Measurements from ENCODE around the gene RNU2-63P. TPM values are rescaled to one million over a fixed set of nuclear protein-coding genes. Genes with fewer than 3 reads are reported as not detected.

The RNU2-63P gene
- total and polyA plus RNA-seq, 10 donors, result 3.5 to 11.6 (median 7.0) TPM; not detected in 6

GRCh38 chr2:88058191-88058590, 41.8 kb upstream of the RNU2-63P start:
- DNase-seq, result no peak
- no peak overlapping the region for H3K27ac ChIP-seq
- H3K36me3 ChIP-seq, result no peaks in the 10 kb centered on the region
- H3K27me3 ChIP-seq (replicated peaks in 1 of 7), result no peaks in the 10 kb centered on the region
- no peak overlapping the region for H3K4me3 ChIP-seq
- intact Hi-C loops (cut with DNase I; ENCODE audit: low total_unique reads), result no loop called here
- H3K9me3 ChIP-seq, result no peaks in the 10 kb centered on the region
- TF ChIP-seq POLR2AphosphoS5 (IDR thresholded peaks at IDR 0.05) (no peak), POLR2A (IDR thresholded peaks at IDR 0.05) (no peak)
- TF ChIP-seq, protein P1, sequence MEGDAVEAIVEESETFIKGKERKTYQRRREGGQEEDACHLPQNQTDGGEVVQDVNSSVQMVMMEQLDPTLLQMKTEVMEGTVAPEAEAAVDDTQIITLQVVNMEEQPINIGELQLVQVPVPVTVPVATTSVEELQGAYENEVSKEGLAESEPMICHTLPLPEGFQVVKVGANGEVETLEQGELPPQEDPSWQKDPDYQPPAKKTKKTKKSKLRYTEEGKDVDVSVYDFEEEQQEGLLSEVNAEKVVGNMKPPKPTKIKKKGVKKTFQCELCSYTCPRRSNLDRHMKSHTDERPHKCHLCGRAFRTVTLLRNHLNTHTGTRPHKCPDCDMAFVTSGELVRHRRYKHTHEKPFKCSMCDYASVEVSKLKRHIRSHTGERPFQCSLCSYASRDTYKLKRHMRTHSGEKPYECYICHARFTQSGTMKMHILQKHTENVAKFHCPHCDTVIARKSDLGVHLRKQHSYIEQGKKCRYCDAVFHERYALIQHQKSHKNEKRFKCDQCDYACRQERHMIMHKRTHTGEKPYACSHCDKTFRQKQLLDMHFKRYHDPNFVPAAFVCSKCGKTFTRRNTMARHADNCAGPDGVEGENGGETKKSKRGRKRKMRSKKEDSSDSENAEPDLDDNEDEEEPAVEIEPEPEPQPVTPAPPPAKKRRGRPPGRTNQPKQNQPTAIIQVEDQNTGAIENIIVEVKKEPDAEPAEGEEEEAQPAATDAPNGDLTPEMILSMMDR (IDR thresholded peaks at IDR 0.05 in 8 of 11, conservative IDR thresholded peaks at IDR 0.05 in 3 of 11), result no peak
- peaks cover 10 to 31% (median 24%) of the 10 kb centered on the region in 6 donors for H3K4me1 ChIP-seq
- 81 to 91% (median 86%) methylated on average over 5 of the region's 5 CpGs for WGBS, 5 donors

GRCh38 chr2:88057437-88057844, 41.1 kb upstream of the RNU2-63P start:
- intact Hi-C loops (cut with DNase I; ENCODE audit: low total_unique reads), result no loop called here
- peaks cover 15 to 39% (median 31%) of the 10 kb centered on the region in 6 donors for H3K4me1 ChIP-seq
- H3K4me3 ChIP-seq, result no peak overlapping the region
- H3K27me3 ChIP-seq (replicated peaks in 1 of 7), result no peaks in the 10 kb centered on the region
- TF ChIP-seq, protein P1 (IDR thresholded peaks at IDR 0.05 in 8 of 11, conservative IDR thresholded peaks at IDR 0.05 in 3 of 11), result no peak
- TF ChIP-seq POLR2AphosphoS5 (IDR thresholded peaks at IDR 0.05) (no peak), POLR2A (IDR thresholded peaks at IDR 0.05) (no peak)
- H3K27ac ChIP-seq, result no peak overlapping the region
- H3K36me3 ChIP-seq, result no peaks in the 10 kb centered on the region
- 44 to 70% (median 67%) methylated on average over 4 of the region's 4 CpGs for WGBS, 5 donors
- H3K9me3 ChIP-seq, result no peaks in the 10 kb centered on the region
- DNase-seq, result no peak

DNA sequence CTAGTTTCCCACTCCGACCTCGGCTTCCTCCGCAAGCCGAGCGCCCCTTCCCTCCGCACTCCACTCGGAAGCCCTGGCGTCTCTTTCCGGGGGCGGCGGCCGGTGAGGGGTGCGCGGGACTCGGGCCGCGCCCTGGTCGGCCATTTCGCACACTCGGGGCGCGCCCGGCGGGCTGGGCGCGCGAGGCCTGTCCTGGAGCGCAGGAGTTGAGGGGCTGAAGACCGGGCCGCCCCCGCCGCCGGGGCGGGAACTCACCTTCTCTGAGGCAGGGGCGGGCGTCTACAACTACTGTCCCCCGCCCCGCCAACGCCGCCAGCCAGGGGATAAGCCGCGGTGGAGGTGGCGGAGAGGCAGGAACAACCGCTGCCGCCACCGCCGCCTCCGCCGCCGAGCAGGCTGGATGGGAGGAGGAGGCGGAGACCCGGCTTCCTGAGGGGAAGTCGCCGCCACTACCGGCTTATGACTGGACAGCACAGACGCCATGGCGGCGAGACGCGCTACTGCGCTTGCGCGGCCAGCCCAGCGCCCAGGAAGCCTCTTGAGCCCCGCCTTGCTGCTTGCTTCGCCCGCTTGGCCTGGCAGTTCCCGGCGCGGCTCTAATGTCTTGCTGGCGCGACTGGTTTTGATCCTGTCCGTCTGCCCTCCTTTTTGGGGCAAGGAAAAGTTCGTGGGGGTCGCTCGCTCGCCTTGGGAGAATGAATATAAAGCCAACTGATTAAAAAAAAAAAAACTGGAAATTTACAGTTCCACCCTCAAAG, 39.2 kb upstream of the RNU2-63P start, which contains the start of gene KRCC1:
Gene KRCC1 (minus strand): TSS at position 413 of the 758 bp plus-strand sequence. CDS start 27,220 bp downstream, outside the sequence.
- Histone ChIP-seq H3K9me3 (no peaks in the 10 kb centered on the region), H3K4me1 (peaks cover 15 to 49% (median 39%) of the 10 kb centered on the region in 6 donors), H3K27ac (peak within 1 kb of the TSS; percentile 96 to 100 (median 98)), H3K36me3 (no peaks in the 10 kb centered on the region), H3K4me3 (peak within 1 kb of the TSS; percentile 68 to 89 (median 73)), H3K27me3 (replicated peaks in 1 of 7) (no peaks in the 10 kb centered on the region)
- 0 to 1% (median 0%) methylated on average over 43 to 77 of the region's 77 CpGs for WGBS, 5 donors
- peak; percentile 80 to 91 (median 87) for TF ChIP-seq POLR2A (IDR thresholded peaks at IDR 0.05)
- peak; percentile 98 for TF ChIP-seq POLR2AphosphoS5 (IDR thresholded peaks at IDR 0.05)
- TF ChIP-seq, protein P1 (IDR thresholded peaks at IDR 0.05 in 8 of 11, conservative IDR thresholded peaks at IDR 0.05 in 3 of 11), result peak in 6 of 11 experiments; percentile 11 to 47 (median 21)
- peak; percentile 99 for DNase-seq
- intact Hi-C loops (cut with DNase I; ENCODE audit: low total_unique reads), result no loop called here

- intact Hi-C loops (cut with DNase I; ENCODE audit: low total_unique reads), result no loop called here
- 25 to 29% (median 29%) methylated on average over 25 of the region's 25 CpGs for WGBS, 5 donors
- peak; percentile 79 for DNase-seq
- H3K9me3 ChIP-seq, result no peaks in the 10 kb centered on the region
- peak in 1 of 3 donors; percentile 12 for TF ChIP-seq POLR2A (IDR thresholded peaks at IDR 0.05)
- TF ChIP-seq, protein P1 (IDR thresholded peaks at IDR 0.05 in 8 of 11, conservative IDR thresholded peaks at IDR 0.05 in 3 of 11), result no peak
- no peaks in the 10 kb centered on the region for H3K36me3 ChIP-seq
- peak overlapping the region; percentile 68 to 89 (median 73) for H3K4me3 ChIP-seq
- H3K27ac ChIP-seq, result peak overlapping the region; percentile 96 to 100 (median 98)
- H3K4me1 ChIP-seq, result peaks cover 15 to 47% (median 38%) of the 10 kb centered on the region in 6 donors
- no peaks in the 10 kb centered on the region for H3K27me3 ChIP-seq (replicated peaks in 1 of 7)
These were observed 38.5 kb upstream of the RNU2-63P start for GRCh38 chr2:88054782-88055370.
